GM19035 (cell line): Measurements from ENCODE around the gene CELSR3.

Experiments used
- ATAC-seq: cut with Tn5 transposase; IDR thresholded peaks from one replicate; pipeline ENCODE4 v1.9.1; 2021; ENCODE audit not compliant: unreplicated experiment

The CELSR3 gene

GRCh38 chr3:48663489-48664312, 1.0 kb upstream of the CELSR3 start:
- ATAC-seq = peak; percentile 80

GRCh38 chr3:48662145-48662752, 437 bp downstream of the CELSR3 start:
- no peak for ATAC-seq

GRCh38 chr3:48661501-48662144, 1.1 kb downstream of the CELSR3 start:
- ATAC-seq = no peak

GRCh38 chr3:48660800-48661400, 1.8 kb downstream of the CELSR3 start:
- ATAC-seq = no peak

- no peak for ATAC-seq
These were observed 5.8 kb downstream of the CELSR3 start for GRCh38 chr3:48656841-48657281.

- peak; percentile 69 for ATAC-seq
These were observed 6.4 kb downstream of the CELSR3 start for GRCh38 chr3:48656061-48656840.

GRCh38 chr3:48655606-48656005, 7.1 kb downstream of the CELSR3 start:
- ATAC-seq = no peak

GRCh38 chr3:48655063-48655462, 7.6 kb downstream of the CELSR3 start:
- ATAC-seq = no peak

GRCh38 chr3:48652923-48653715, 9.6 kb downstream of the CELSR3 start:
- no peak for ATAC-seq

GRCh38 chr3:48651771-48652170, 10.9 kb downstream of the CELSR3 start:
- no peak for ATAC-seq

- no peak for ATAC-seq
These were observed 12.0 kb downstream of the CELSR3 start for GRCh38 chr3:48650723-48651122.

- ATAC-seq = no peak
These were observed 14.4 kb downstream of the CELSR3 start for GRCh38 chr3:48648188-48648850.

- ATAC-seq = no peak
These were observed 15.0 kb downstream of the CELSR3 start for GRCh38 chr3:48647714-48648113.

GRCh38 chr3:48644898-48645760, 17.6 kb downstream of the CELSR3 start:
- no peak for ATAC-seq

- ATAC-seq = no peak
These were observed 20.1 kb downstream of the CELSR3 start for GRCh38 chr3:48642605-48643004.

GRCh38 chr3:48641396-48641795, 21.3 kb downstream of the CELSR3 start:
- ATAC-seq = no peak

GRCh38 chr3:48639944-48640606, 22.6 kb downstream of the CELSR3 start:
- ATAC-seq = no peak

- ATAC-seq = no peak
These were observed 25.4 kb downstream of the CELSR3 start for GRCh38 chr3:48637305-48637704.
